Measurements from ENCODE around the gene GPR35.
A peak's percentile ranks its signal among the peaks of the same experiment; 100 is the strongest.
"Not testable (repeated sequence)": the region's sequence is repeated elsewhere in the genome, so short reads cannot be mapped to it uniquely, and the experiment has no call there.

Gene GPR35

GRCh38 chr2:240642061-240642805 lies 17.0 kb downstream of the GPR35 start:
- no peak for DNase-seq

- DNase-seq = no peak
These were observed 17.5 kb downstream of the GPR35 start for GRCh38 chr2:240642806-240643092.

- DNase-seq = no peak
These were observed 18.0 kb downstream of the GPR35 start for GRCh38 chr2:240643093-240643810.

- DNase-seq = no peak
These were observed 18.5 kb downstream of the GPR35 start for GRCh38 chr2:240643811-240644150.

GRCh38 chr2:240644171-240644651 lies 18.9 kb downstream of the GPR35 start:
- DNase-seq = peak; percentile 9 to 61

GRCh38 chr2:240644859-240645301 lies 19.6 kb downstream of the GPR35 start:
- DNase-seq = no peak

GRCh38 chr2:240645346-240645745 lies 20.1 kb downstream of the GPR35 start:
- DNase-seq = no peak

- DNase-seq = no peak
These were observed 20.5 kb downstream of the GPR35 start for GRCh38 chr2:240645801-240646175.

- DNase-seq = no peak
These were observed 21.1 kb downstream of the GPR35 start for GRCh38 chr2:240646176-240646899.

GRCh38 chr2:240646900-240647502 lies 21.7 kb downstream of the GPR35 start:
- peak in 1 of 2 experiments; percentile 14 for DNase-seq

GRCh38 chr2:240647503-240648154 lies 22.3 kb downstream of the GPR35 start:
- no peak for DNase-seq

GRCh38 chr2:240648155-240648649 lies 22.9 kb downstream of the GPR35 start:
- DNase-seq = no peak

- no peak for DNase-seq
These were observed 23.5 kb downstream of the GPR35 start for GRCh38 chr2:240648650-240649275.

GRCh38 chr2:240649331-240649730 lies 24.1 kb downstream of the GPR35 start:
- DNase-seq = no peak

GRCh38 chr2:240650254-240650965 lies 25.1 kb downstream of the GPR35 start:
- no peak for DNase-seq

- no peak for DNase-seq
These were observed 25.9 kb downstream of the GPR35 start for GRCh38 chr2:240651185-240651584.

GRCh38 chr2:240655931-240656886 lies 30.9 kb downstream of the GPR35 start:
- no peak for DNase-seq

GRCh38 chr2:240659883-240660282 lies 34.6 kb downstream of the GPR35 start:
- not testable (repeated sequence) for DNase-seq

- DNase-seq = no peak
These were observed 37.4 kb downstream of the GPR35 start for GRCh38 chr2:240662681-240663080.

- no peak for DNase-seq
These were observed 38.4 kb downstream of the GPR35 start for GRCh38 chr2:240663546-240664190.

All from NCI-H524 (cell line).